ENCODE data around the gene CLDN14. TPM values are rescaled to one million over a fixed set of nuclear protein-coding genes. Genes with fewer than 3 reads are reported as not detected.

Gene CLDN14
- total RNA-seq, 4 donors from 2014 or later, result not detected

DNA sequence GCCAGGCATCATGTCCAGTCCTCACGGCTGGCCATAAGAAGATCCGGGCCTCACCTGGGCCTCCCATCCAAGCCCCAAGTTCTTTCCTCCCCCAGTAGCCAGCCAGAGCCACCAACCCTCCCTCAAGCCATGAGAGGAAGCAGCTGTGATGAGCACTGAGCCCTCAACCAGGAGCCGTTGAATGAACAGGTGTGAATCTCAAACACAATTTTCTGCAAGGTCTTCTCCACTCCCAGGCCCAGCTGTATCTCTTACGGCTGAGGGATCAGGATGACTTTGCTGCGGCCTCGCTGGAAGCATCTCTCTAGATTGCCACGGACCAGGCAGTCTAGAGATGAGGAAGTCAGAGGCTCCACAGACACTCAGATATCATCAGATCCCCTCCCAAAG is 9.8 kb upstream of the CLDN14 start:
- Histone ChIP-seq H3K27me3 (no peaks in the 10 kb centered on the region), H3K9me3 (no peaks in the 10 kb centered on the region), H3K27ac (no peak overlapping the region), H3K4me1 (no peaks in the 10 kb centered on the region), H3K36me3 (no peaks in the 10 kb centered on the region), H3K4me3 (replicated peaks in 1 of 3) (no peak overlapping the region)
- WGBS, 2 donors, result 86 to 91% methylated on average over 7 of the region's 7 CpGs
- no peak for DNase-seq
- intact Hi-C loops (cut with DNase I), result no loop called here
- TF ChIP-seq POLR2A (IDR thresholded peaks at IDR 0.05), result no peak
- TF ChIP-seq CTCF (IDR thresholded peaks at IDR 0.05), result no peak

DNA sequence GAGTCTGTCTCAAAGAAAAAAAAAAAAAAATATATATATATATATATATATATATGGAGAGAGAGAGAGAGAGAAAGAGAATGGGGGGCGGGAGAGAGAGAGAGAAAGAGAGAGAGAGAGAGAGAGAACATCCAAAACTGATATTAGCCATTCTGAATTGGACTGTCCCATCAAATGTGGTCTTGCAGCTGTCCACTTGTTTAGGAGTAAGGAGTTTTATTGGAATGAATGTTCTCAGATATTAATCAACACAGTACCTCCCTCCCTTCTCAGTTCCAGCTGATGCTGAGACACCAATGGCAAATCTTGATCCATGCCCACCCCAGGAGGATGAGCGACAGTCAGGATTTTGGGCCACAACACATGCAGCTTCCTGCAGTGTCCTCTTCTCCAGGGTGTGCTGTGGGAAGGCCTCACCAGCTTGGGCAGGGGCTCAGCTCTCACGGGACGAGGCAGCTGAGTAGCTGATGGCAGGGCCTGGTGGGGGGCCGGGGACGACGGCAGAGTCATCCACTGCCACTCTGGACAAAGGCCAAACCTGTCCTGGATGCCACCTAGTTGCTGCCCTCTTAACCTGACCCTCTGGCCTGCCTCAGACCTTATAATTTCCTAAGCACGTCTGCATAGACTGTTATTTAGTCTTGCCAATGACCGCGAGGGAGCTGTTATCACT is 9.3 kb upstream of the CLDN14 start:
- H3K4me1 ChIP-seq, result no peaks in the 10 kb centered on the region
- no peak overlapping the region for H3K4me3 ChIP-seq (replicated peaks in 1 of 3)
- 85% methylated on average over 4 to 6 of the region's 10 CpGs for WGBS, 2 donors
- DNase-seq, result no peak
- no peaks in the 10 kb centered on the region for H3K27me3 ChIP-seq
- no peaks in the 10 kb centered on the region for H3K36me3 ChIP-seq
- TF ChIP-seq CTCF (IDR thresholded peaks at IDR 0.05), result no peak
- TF ChIP-seq POLR2A (IDR thresholded peaks at IDR 0.05), result no peak
- no peak overlapping the region for H3K27ac ChIP-seq
- intact Hi-C loops (cut with DNase I), result no loop called here
- no peaks in the 10 kb centered on the region for H3K9me3 ChIP-seq

DNA sequence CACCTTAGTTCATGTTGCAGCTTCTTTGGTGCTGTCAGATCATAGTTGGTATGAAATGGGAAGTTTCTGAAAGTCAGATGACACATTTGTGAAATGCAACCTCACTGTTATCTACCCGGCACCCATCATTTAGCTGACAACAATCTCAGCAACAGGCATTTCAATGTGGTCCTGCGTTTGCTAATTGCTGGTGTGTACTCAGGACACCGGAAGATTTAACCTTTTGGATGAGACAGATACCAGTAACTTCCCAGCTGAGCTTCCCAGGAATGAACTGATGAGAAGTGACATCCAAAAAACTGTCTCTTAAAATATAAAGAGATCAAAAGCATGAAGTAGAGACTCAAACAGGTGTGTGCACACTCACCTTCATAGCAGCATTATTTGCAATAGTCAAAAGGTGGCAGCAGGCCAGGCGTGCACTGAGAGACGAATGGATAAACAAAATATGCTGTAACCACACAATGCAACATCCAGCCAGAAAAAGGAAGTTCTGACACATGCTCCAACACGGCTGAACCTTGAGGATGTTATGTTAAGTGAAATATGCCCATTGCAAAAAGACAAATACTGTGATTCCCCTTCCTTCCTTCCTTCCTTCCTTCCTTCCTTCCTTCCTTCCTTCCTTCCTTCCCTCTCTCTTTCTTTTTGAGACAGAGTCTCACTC is 7.9 kb upstream of the CLDN14 start:
- Histone ChIP-seq H3K4me1 (no peaks in the 10 kb centered on the region), H3K36me3 (no peaks in the 10 kb centered on the region), H3K27ac (no peak overlapping the region), H3K9me3 (no peaks in the 10 kb centered on the region), H3K4me3 (replicated peaks in 1 of 3) (no peak overlapping the region), H3K27me3 (no peaks in the 10 kb centered on the region)
- no peak for DNase-seq
- 66 to 68% methylated on average over 6 of the region's 6 CpGs for WGBS, 2 donors
- intact Hi-C loops (cut with DNase I), result no loop called here
- TF ChIP-seq POLR2A (IDR thresholded peaks at IDR 0.05) (no peak), CTCF (IDR thresholded peaks at IDR 0.05) (no peak)

DNA sequence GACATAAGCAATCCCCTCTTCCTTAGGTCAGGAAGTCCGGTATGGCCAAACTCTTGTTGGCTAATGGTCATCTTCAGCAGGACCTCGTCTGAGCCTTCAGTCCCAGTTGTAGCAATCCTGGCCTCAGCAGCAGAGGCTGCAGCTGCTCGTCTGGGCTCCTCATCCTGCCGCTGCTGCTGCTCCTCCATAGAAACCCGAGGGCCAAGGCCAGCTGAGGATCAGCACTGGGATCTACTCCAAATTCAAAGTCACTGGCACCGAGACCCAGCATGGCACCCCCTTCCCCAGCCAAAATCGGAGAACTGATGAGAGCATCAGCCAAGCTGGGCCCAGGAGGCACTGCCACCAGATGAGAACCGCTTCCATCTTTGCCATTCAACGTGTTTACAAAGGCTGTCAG is 6.3 kb upstream of the CLDN14 start:
- intact Hi-C loops (cut with DNase I), result no loop called here
- Histone ChIP-seq H3K27me3 (no peaks in the 10 kb centered on the region), H3K4me3 (replicated peaks in 1 of 3) (no peak overlapping the region), H3K9me3 (no peaks in the 10 kb centered on the region), H3K27ac (no peak overlapping the region), H3K4me1 (no peaks in the 10 kb centered on the region), H3K36me3 (no peaks in the 10 kb centered on the region)
- TF ChIP-seq CTCF (IDR thresholded peaks at IDR 0.05) (no peak), POLR2A (IDR thresholded peaks at IDR 0.05) (no peak)
- WGBS, 2 donors, result 86 to 94% methylated on average over 7 to 9 of the region's 9 CpGs
- DNase-seq, result no peak

DNA sequence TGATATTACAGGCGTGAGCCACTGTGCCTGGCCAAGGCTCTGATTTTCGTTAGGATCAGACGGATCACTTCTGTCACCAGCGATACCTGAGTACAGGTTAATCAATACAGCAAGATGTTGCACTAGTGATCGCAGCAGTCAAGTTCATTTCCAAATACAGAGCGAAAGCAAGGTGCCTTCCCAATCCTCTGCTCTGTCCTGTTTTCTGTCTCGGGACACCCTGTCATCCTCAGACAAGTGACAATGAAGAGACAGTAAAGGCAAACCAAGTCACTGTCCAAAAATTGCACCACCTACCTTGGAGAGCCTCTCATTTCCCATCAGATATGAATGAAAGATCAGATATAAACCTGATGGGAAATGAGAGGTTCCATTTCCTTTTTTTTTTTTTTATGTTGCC is 5.6 kb upstream of the CLDN14 start:
- TF ChIP-seq CTCF (IDR thresholded peaks at IDR 0.05) (no peak), POLR2A (IDR thresholded peaks at IDR 0.05) (no peak)
- H3K27ac ChIP-seq, result no peak overlapping the region
- H3K9me3 ChIP-seq, result no peaks in the 10 kb centered on the region
- WGBS, 2 donors, result 94 to 97% methylated on average over 7 of the region's 7 CpGs
- H3K4me1 ChIP-seq, result no peaks in the 10 kb centered on the region
- no peak overlapping the region for H3K4me3 ChIP-seq (replicated peaks in 1 of 3)
- intact Hi-C loops (cut with DNase I), result no loop called here
- DNase-seq, result no peak
- no peaks in the 10 kb centered on the region for H3K27me3 ChIP-seq
- no peaks in the 10 kb centered on the region for H3K36me3 ChIP-seq

All from thyroid gland (tissue), 4 donors.